H1 (cell line): ENCODE measurements around the gene IQCE. TPM values are rescaled to one million over a fixed set of nuclear protein-coding genes. Genes with fewer than 3 reads are reported as not detected.

ENCODE experiments used
- ASH2L ChIP-seq: fragments of 200-600, 300-600 bp; sonication (generic); IDR thresholded peaks from one replicate; pipeline ENCODE4 v1.7.1; 2017; ENCODE audit warnings: low read length
- polyA plus RNA-seq, 7 experiments: library from polyadenylated mRNA; depleted of rRNA in 3 of 7; stranded (reverse) in 5 of 7; unstranded in 2 of 7; fragments of >200 nt in 5 of 7; fragments of 200-250 nt in 2 of 7; gene quantifications; 1 replicate in 5 of 7; 2 replicates in 1 of 7; 4 replicates in 1 of 7; pipeline versions ENCODE4 v1.2.1 to v1.2.3, GENCODE V29; 2011 to 2013; ENCODE audit warnings: missing spikeins in 2 of 7, mixed read lengths in 2 of 7
- total RNA-seq: library from RNA; stranded (reverse); fragmentation: NEBNext Ultra II Directional; extraction: Animal tissue kit (Norgen Biotek cat#: 25700); gene quantifications from 2 replicates; pipeline ENCODE4 v1.2.1, GENCODE V29; 2021

Gene IQCE
- total and polyA plus RNA-seq, 2 of the 8 experiments (the other 6 are each of a cell fraction or from before 2014, with no cell fraction given) = 2.2 to 4.9 TPM

GRCh38 chr7:2621061-2621828 is 62.5 kb downstream of the IQCE start (continued):
- peak; percentile 55 for TF ChIP-seq ASH2L
- TF ChIP-seq, all 59 proteins: peak for 7
